GM21447 (cell line): ENCODE results near the gene SH3BP5.

Source experiments
- ATAC-seq: cut with Tn5 transposase; IDR thresholded peaks from one replicate; pipeline ENCODE4 v1.9.1; 2021; ENCODE audit not compliant: unreplicated experiment

The SH3BP5 gene

DNA sequence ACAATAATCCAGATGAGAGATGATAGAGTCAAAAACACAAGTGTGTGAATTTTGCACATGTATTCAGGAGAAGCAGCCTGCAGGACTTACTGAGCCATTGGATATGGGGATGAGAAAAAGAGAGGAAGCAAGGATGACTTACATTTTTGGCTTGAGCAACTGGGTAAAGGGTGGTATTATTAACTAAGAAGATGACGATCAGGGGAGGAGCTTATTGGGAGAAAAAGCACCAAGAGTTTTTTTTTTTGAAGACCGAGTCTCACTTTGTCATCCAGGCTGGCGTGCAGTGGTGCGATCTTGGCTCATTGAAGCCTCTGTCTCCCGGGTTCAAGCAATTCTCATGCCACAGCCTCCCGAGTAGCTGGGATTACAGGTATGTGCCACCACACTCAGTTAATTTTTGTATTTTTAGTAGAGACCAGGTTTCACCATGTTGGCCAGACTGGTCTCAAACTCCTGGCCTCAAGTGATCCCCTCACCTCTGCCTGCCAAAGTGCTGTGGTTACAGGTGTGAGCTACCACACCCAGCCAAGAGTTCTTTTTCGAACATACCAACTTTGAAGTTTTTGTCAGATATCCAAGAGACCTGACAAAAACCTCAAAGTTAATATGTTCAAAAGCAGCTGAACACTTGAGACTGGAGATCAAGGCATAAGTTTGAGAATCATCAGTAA is 14.8 kb upstream of the SH3BP5 start:
- ATAC-seq = no peak

DNA sequence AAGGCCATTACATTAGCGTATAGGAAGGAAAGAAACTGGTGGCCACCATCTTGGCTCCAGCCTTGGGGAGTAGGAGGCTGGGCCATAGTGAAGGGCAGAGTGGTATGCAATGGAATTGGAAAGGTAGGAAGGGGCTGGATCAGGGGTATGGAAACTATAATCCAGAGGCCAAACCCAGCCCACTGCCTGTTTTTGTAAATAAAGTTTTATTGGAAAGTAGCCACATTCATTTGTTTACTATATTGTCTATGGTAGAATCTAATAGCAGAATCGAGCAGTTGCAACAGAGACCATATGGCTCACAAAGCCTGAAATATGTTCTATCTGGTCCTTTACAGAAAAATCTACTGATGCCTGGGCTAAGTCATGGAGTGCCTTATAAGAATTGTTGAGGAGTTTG is 14.1 kb upstream of the SH3BP5 start:
- no peak for ATAC-seq

DNA sequence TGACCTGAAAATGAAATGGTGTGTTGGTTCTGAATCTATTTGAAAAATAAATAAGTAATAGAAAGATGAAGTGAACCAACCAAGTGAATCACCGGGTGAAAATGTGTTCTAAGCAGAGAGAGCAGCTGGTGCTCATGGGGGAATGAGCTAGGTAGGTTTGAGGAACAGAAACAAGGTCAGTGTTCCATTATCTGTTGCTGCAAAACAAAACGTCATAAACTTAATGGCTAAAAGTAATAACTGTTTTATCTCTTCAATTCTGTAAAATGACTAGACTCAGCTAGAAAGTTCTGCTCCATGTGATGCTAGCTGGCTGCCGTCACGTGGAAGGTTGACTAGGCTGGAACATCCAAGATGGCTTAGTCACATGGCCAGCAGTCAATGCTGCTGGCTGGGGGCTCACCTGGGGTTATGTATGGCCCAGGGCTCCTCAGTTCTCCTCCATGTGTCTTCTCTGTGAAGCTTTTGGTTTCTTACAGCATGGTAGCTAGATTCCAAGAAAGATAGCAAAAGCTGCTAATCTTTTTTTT is 13.3 kb upstream of the SH3BP5 start:
- ATAC-seq = peak; percentile 96

DNA sequence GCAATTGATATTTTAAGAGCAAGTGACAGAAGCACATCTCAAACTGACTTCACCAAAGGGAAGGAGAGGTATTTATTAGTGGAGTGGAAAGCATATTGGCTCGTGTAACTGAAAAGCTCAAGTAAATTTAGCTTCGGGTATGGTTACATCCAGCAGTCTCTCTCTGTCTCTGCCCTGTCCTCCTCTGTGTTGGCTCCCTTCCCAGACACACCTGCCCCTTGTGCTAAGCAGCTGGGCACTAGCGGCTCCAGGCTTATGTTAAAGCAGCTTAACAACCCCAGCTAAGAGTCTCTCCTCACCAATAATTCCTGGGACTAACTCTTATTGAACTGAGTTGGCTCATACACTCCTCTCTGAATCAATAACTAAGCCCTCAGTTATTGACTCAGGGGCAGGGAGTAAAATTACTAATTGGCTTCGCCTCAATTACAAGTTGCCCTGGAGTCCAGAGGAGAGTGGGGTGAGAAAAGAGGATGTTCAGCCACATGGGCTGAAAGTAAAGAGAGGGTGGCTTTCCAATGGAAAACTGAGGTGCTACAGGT is 12.8 kb upstream of the SH3BP5 start:
- peak; percentile 27 for ATAC-seq

DNA sequence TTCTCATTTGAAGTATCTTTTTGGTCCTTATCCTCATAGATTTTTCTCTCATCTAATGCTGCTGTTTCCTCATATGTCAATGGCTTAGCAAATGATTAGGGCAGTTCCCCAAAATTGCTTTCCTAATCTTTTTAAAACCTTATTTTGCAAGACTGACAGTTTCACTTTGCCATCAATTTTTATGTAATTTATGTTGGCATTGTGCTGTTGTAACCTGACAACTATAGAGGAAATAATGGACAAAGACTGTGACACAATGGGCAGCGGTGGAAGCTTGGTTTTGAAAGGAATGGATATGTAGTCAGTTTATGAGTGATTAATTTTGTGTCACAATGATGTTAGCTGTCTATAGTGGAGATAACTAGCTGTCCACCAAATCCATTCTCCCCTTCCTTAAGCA is 10.6 kb upstream of the SH3BP5 start:
- no peak for ATAC-seq

DNA sequence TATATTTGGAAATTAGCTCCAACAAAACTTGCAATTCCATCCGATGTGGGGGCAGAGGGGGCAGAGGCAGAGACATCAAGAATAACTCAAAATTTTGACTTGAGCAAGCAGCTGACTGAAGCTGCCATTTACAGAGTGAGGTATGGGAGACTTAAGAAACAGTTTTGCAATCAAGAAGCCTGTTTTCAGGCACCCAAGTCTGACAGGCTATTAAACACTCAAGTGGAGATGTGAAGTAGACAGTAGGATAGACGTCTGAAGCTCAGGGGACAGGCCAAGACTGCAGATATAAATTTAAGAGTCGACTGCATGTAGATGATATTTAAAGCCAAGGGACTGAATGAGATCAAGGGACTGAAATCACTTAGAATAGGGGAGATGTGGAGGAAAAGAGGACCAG is 9.9 kb upstream of the SH3BP5 start:
- no peak for ATAC-seq

DNA sequence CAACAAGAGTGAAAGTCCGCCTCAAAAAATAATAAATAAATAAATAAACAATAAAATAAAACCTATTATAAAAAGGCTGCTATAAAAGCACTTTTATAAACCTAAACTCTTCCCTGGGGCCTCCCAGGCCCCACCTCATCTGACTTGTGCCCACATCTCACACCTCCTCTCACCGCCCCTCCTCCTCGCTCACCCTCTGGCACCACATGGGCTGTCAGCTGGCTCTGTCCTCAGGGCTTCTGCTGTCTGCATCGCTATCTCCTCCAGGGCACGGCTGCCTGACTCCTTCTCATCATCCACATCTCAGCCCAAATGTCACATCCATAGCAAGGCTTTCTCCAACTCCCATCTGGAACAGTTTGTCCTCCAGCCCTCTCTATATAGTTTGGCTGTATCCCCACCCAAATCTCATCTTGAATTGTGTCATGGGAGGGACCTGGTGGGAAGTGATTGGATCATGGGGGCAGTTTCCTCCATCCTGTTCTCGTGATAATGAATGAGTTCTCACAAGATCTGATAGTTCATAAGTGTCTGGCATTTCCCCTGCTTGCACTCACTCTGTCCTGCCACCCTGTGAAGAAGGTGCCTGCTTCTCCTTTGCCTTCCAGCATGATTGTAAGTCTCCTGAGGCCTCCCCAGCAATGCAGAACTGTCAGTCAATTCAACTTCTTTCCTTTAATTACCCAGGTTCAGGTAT is 8.8 kb upstream of the SH3BP5 start:
- no peak for ATAC-seq

DNA sequence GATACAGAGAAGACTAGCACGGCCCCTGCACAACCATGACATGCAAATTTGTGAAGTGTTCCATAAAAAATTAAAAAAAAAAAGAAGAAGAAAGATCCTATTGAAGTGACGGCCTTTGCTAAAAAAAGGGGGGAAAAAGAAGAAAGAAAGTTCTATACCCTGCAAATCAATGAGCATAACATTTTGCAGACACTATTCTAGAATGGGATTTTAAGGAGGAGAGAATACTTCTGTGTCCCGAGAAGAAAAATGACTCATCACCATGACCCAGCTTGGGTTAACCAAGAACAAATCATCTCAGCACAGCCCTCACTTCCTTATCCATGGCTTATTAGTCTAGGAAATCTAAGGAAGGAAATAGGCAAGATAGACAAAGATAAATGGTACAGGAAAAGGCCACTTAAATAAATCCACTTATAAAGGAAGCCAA is 7.4 kb upstream of the SH3BP5 start:
- ATAC-seq = no peak

DNA sequence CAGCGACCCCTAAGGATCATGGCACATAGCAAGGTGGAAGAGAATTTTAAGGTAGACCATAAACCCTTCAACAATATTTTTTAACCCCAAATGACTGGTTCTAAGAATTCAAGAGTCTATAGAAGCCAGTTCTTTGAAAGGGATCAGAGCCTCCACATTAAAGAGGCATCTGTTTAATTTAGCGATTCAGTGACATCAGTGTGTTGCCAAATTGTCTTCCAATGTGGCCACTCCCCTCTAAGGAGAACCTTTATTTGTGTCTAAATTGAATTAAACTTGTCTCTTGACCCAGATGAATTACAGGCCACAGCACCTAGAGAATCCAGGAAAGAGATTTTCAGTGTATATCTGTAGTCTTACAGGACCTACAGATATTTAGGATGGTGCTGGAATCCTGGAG is 6.6 kb upstream of the SH3BP5 start:
- no peak for ATAC-seq

DNA sequence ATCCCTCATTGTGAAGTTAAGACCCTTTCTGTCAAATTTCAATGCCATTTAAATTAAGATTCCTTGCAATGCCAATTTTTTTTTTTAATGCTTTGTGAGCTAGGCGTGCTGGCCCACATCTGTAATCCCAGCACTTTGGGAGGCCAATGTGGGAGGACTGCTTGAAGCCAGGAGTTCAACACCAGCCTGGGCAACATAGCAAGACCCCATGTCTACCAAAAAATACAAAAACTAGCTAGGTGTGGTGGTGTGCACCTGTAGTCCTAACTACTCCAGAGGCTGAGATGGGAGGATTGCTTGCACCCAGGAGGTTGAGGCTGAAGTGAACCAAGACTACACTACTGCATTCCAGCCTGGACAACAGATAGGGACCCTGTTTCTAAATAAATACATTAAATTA is 5.6 kb upstream of the SH3BP5 start:
- ATAC-seq = no peak

DNA sequence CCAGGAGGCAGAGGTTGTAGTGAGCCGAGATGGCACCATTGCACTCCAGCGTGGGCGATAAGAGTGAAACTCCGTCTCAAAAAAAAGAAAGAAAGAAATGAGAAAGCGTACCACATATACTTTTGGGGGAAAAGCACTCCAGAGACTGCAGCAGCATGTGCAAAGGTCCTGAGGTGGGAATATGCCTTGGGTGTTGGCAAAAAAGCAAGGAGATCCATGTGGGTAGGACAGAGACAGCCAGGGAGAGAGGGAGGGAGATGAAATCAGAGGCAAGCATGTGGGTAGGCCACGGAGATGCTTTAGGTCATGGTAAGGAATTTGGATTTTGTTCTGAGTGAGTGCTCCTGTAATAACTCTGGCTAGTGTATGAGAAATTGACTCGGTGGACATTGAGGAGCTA is 3.7 kb upstream of the SH3BP5 start:
- ATAC-seq = no peak

DNA sequence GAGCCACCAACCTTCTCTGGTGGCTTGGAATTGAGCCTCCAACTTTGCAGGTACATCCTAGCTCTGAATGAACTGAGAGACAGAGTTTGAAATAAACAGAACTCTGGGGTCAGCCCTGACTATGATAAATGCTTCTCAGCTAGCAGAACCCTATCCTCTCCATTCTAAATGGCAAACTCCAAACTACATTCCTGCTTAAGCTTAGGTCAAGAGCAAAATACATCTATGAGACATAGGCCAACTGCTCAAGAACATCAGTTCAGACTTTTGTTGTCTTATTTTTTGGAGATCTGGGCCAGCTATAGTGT is 1.5 kb upstream of the SH3BP5 start:
- ATAC-seq = no peak

DNA sequence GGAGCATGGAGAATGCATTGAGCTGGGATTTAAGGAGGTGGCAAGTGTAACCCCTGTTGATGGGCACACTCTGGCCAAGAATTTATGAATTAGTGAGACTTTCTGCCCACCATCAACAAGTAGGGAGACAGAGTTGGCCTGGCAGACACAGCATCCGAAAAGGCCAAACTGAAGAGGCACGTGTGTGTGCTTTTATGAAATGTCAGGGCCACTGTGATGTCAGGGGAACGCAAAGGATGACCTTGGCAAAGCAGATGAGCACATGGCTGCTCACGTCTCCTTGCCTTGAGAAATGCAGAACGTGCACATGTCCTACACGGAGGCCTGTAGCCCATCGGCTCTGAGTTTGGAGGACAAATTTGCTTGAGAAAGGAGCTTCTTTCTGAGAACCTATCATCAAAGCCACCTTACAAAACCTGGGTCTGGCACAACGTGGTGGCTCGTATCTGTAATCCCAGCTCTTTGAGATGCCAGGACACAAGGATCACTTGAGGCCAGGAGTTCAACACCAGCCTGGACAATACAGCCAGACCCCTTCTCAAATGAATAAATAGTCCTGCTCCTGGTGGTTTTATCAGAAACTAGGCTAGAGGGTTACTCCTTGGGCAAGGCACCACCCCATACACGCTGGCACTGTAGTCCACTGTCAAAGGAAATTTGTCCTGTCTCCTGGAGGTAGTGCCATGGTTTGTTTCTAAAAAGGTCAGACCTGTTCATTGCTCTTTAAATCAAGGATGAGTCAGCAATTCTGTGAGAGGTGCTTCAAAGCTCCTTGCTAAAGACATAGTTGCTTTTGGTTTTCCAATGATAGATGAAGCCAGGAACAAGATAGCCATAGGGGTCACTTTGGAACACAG is 941 bp upstream of the SH3BP5 start:
- ATAC-seq = no peak

DNA sequence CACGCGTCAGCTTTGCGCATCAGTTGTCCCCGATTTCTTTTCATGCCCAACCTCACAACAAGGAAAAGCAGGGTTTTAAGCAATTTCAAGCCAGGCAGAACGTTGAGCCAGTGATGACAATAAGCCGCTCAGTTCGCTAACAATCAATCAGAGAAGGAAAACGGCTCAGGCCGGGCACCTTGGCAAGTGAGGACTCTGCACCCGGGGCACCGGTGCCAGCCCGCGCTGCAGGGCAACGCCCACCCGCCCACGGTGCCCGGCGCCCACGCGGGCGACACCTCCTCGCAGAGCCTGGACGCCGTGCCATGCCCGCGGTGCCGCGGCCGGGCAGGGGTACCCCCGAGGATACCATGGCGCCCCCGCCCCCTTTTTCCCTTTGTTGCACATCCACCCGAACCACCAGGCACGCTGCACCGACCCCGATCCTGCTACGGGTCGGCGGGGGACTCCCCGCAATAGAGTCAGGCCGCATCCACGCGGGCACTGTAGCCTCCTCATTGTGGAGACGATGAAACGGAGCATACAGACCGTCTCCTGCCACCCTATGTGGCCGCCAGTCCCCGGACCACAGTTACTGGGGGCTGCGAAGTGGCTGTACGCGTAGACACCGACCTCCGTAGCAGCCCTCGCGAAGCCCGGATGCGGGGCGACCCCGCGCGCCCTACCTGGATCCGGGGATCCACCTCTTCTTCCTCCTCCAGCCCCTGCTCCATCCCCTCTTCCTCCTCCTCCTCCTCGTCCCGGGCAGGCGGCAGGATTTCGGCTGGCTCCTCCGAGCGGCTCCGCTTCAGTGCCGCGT is 581 bp downstream of the SH3BP5 start:
- peak; percentile 26 for ATAC-seq

DNA sequence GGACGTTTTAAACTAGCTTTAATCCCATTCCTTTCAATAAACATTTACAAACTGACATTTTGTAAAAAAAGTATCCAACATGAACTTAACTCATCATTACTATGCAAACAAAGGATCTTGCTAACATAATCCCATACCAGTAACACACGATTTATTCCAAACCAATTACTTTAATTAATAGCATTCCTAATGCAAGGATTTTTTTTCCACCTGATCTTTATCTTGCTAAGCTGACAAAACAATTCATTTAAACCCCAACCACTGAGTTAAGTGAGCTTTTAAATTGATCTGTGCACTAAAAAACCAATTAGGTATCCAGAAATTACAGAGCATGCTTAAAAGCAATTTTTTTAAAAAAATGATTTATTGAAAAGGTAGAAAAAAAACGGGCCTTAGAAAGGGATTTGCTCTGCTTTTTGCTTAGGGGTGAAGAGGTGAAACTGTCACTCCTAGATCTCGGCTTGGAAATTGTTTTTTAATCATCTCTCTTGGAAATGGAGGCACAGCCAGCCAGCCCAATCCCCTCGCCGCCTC is 1.2 kb downstream of the SH3BP5 start:
- no peak for ATAC-seq

DNA sequence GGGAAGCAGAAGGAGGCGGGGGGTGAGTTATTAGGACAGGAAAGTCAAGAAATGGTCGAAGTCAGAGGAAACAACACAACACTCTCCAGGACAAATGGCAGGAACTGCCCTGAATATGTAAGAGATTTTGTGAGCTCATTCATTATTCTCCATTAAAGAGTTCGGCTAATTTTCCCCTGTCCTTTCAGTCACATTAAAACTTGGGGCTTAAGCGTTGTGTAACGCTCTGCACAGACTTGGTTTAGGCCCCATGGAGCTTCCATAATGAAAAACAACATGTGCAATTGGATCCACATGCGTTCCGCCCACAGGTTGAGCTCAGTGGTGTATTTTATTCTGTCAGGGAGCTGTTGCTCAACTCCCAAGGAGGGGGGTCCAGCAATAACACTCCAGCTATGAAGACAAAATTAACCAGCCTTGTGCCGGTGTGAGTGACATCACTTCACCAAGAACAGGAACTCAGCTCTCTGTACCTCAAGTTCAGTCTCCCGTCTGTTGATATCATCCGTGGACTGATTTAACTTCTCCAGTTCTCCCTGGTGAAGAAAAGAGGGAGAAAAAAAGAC is 2.3 kb downstream of the SH3BP5 start:
- no peak for ATAC-seq

DNA sequence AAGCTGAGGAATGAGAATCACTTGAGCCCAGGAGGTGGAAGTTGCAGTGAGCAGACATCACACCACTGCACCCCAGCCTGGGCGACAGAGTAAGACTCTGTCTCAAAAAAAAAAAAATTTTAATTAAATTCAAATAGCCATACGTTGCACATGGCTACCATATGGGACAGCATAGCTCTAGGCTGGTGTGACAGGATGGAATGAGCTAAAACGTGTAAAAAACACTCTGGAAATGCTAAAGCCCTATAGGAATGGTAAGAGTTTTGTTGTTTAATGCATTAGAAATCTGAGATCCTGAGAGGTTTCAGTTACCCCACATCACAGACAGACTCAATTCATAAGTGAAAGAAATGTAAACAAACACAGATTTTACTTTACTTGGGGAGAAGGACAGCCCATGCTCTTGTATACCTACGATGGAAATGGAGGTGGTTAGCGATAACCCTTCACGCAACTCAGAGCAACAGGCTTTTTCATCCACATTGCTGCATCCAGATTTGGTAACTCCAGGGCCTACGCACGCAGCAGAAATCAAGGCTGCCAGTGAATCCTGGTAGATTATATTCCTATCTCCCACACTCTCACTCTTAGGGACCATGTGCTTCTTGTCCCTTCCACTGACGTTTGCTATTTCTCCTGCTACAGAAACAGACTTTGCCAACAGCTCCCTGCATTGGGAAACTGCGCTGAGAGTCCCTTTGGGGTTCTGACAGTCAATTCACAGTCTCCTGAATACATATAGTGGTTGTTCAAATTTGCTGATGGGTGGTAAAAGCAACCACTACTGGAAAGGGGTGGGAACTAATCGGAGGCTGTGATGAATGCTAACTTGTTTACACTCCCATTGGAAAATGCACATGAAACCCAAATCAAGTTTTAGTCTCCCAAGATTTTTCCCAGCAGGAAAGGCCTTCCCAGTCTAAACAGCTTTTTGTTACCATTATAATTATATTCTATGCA is 3.1 kb downstream of the SH3BP5 start:
- ATAC-seq = no peak

DNA sequence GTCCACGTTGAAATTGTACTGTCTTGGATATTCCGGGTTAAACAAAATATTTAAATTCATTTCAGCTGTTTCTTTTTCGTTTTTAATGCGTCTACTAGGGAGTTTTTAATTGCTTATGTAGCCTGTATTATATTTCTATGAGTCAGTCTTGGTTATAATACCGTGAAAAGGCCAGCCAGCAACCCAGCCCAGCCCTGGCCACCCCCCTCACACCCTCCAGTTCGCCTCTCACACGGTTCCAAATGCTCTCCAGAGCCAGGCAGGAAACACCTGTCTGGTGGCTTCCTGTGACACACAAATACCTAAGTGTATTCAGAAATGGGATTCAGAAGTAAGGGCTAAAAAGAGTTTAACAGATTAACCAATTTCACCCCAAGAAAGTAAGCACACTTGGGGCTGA is 4.4 kb downstream of the SH3BP5 start:
- peak; percentile 49 for ATAC-seq

DNA sequence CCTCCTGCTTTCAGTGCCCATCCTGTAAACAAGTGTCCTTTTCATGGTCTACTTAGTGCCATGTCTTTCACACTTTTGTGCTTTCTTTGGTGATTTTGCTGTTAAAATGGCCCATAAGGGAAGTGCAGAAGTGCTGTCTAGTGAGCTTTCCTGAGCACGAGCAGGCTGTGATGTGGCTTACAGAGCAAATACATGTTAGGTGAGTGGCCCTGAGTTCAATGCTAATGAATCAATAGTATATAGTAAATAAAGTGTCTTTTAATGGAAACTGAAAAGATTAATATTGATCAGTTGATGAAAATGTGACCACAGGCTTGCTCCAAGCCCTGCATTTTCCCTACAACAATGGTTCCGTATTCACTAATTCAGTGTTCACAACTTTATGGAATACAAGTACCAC is 5.7 kb downstream of the SH3BP5 start:
- ATAC-seq = no peak
